Measurements from ENCODE around the gene C16orf54. TPM values are rescaled to one million over a fixed set of nuclear protein-coding genes. Genes with fewer than 3 reads are reported as not detected.
"Not testable (repeated sequence)": the region's sequence is repeated elsewhere in the genome, so short reads cannot be mapped to it uniquely, and the experiment has no call there.

C16orf54 gene
- total RNA-seq, 1 donor from 2014 or later: not detected

DNA sequence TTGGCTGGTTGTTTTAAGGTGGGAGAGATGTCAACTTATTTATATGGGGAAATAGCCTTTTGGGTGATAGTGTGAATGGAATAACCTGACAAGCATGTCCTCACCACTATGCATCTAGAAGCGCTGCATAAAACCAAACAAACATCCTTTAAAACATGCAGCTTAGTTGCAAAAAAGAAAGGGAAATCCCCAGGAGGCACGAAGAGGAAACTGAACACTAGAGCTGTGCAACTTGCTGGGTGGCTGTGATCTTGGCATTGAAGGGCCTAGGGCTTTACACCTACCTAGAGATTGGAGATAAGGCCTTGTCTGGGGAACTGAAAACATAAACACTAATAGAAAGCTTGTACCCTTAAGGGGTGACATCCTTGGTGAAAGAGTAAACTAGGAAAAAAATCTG is 7.3 kb downstream of the C16orf54 start:
- Mint-ChIP-seq H3K27ac (ENCODE audit: unreplicated experiment) (no peak overlapping the region), H3K4me1 (ENCODE audit: unreplicated experiment) (no peaks in the 10 kb centered on the region), H3K27me3 (ENCODE audit: unreplicated experiment) (peaks cover 45% of the 10 kb centered on the region), H3K4me3 (ENCODE audit: unreplicated experiment) (no peak overlapping the region), H3K9me3 (ENCODE audit: unreplicated experiment) (no peaks in the 10 kb centered on the region), H3K36me3 (ENCODE audit: unreplicated experiment) (no peaks in the 10 kb centered on the region)
- DNase-seq (ENCODE audit: extremely low spot score, unreplicated experiment): no peak
- TF ChIP-seq, protein P1, sequence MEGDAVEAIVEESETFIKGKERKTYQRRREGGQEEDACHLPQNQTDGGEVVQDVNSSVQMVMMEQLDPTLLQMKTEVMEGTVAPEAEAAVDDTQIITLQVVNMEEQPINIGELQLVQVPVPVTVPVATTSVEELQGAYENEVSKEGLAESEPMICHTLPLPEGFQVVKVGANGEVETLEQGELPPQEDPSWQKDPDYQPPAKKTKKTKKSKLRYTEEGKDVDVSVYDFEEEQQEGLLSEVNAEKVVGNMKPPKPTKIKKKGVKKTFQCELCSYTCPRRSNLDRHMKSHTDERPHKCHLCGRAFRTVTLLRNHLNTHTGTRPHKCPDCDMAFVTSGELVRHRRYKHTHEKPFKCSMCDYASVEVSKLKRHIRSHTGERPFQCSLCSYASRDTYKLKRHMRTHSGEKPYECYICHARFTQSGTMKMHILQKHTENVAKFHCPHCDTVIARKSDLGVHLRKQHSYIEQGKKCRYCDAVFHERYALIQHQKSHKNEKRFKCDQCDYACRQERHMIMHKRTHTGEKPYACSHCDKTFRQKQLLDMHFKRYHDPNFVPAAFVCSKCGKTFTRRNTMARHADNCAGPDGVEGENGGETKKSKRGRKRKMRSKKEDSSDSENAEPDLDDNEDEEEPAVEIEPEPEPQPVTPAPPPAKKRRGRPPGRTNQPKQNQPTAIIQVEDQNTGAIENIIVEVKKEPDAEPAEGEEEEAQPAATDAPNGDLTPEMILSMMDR (IDR thresholded peaks at IDR 0.05): no peak

DNA sequence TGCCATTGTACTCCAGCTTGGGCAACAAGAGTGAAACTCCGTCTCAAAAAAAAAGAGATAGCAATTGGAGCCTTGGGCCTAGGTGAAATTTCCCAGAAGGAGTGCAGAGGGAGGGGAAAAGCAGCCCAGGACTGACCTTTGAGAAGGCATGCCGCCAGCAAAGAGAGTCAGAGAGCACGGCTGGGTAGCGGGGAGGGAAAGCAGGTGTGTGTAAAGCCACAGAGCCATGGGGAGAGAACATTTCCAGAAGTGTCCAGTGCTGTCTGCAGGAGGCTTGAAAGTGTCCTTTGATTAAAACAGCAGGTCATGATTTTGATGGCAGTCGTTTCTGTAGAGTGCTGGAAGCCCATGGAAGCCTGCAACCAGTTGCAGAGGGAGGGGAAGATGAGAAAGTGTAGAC is 8.1 kb downstream of the C16orf54 start:
- H3K4me3 Mint-ChIP-seq (ENCODE audit: unreplicated experiment): no peak overlapping the region
- TF ChIP-seq, protein P1 (IDR thresholded peaks at IDR 0.05): no peak
- H3K9me3 Mint-ChIP-seq (ENCODE audit: unreplicated experiment): no peaks in the 10 kb centered on the region
- H3K36me3 Mint-ChIP-seq (ENCODE audit: unreplicated experiment): no peaks in the 10 kb centered on the region
- H3K27ac Mint-ChIP-seq (ENCODE audit: unreplicated experiment): no peak overlapping the region
- no peak for DNase-seq (ENCODE audit: extremely low spot score, unreplicated experiment)
- H3K27me3 Mint-ChIP-seq (ENCODE audit: unreplicated experiment): peaks cover 48% of the 10 kb centered on the region
- no peaks in the 10 kb centered on the region for H3K4me1 Mint-ChIP-seq (ENCODE audit: unreplicated experiment)

DNA sequence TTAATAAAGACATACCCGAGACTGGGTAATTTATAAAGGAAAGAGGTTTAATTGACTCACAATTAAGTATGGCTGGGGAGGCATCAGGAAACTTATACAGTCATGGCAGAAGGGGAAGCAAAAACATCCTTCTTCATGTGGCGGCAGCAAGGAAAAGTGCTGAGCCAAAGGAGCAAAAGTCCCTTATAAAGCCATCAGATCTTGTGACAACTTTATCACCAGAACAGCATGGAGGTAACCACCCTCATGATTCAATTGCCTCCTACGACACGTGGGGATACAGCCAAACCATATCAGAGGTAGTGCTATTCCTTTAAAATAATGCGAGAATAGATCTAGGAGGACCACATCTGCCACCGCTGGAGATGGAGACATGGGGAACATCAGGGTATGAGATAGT is 9.0 kb downstream of the C16orf54 start:
- Mint-ChIP-seq H3K36me3 (ENCODE audit: unreplicated experiment) (no peaks in the 10 kb centered on the region), H3K27ac (ENCODE audit: unreplicated experiment) (no peak overlapping the region), H3K9me3 (ENCODE audit: unreplicated experiment) (no peaks in the 10 kb centered on the region), H3K4me3 (ENCODE audit: unreplicated experiment) (no peak overlapping the region), H3K27me3 (ENCODE audit: unreplicated experiment) (peaks cover 48% of the 10 kb centered on the region), H3K4me1 (ENCODE audit: unreplicated experiment) (no peaks in the 10 kb centered on the region)
- TF ChIP-seq, protein P1 (IDR thresholded peaks at IDR 0.05): no peak
- no peak for DNase-seq (ENCODE audit: extremely low spot score, unreplicated experiment)

DNA sequence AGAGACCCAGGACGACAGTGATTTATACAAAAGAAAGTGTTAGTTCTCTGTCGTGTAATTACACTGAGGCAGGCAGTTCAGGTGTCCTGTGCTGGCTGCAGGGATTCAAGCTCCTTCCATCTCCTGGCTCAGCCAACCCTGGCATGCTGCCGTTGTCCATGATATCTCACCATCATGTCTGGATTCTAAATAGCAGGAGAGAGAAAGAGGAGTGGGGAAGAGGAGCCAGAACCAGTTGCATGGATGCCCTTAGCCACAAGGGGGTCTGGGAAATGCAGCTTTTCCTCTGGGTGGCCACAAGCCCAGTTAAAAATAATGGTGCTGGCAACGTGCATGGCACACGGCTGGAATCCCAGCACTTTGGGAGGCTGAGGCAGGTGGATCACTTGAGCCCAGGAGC is 9.7 kb downstream of the C16orf54 start:
- Mint-ChIP-seq H3K27ac (ENCODE audit: unreplicated experiment) (no peak overlapping the region), H3K27me3 (ENCODE audit: unreplicated experiment) (peaks cover 45% of the 10 kb centered on the region), H3K36me3 (ENCODE audit: unreplicated experiment) (no peaks in the 10 kb centered on the region), H3K9me3 (ENCODE audit: unreplicated experiment) (no peaks in the 10 kb centered on the region), H3K4me1 (ENCODE audit: unreplicated experiment) (no peaks in the 10 kb centered on the region), H3K4me3 (ENCODE audit: unreplicated experiment) (no peak overlapping the region)
- DNase-seq (ENCODE audit: extremely low spot score, unreplicated experiment): no peak
- TF ChIP-seq, protein P1 (IDR thresholded peaks at IDR 0.05): no peak

DNA sequence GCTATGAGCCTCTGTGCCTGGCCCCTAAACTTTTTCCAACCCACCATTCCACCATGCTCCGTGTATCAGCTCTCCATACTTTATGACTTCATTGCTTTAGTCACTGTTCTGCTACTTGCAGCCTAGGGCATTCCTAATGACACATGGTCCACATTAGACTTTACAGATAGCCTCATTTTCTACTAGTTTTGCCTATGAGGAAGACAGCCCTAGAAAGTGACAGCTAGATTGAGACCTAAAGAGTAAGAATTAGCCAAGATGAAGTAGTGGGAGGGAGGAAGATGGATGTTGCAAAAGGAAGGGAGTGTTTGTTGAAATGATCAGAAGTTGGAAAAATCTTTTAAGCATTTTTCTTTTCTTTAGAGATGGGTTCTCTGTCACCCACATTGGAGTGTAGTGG is 11.0 kb downstream of the C16orf54 start:
- H3K27ac Mint-ChIP-seq (ENCODE audit: unreplicated experiment): no peak overlapping the region
- H3K4me3 Mint-ChIP-seq (ENCODE audit: unreplicated experiment): no peak overlapping the region
- no peak for DNase-seq (ENCODE audit: extremely low spot score, unreplicated experiment)
- H3K27me3 Mint-ChIP-seq (ENCODE audit: unreplicated experiment): peaks cover 35% of the 10 kb centered on the region
- TF ChIP-seq, protein P1 (IDR thresholded peaks at IDR 0.05): no peak
- H3K9me3 Mint-ChIP-seq (ENCODE audit: unreplicated experiment): no peaks in the 10 kb centered on the region
- no peaks in the 10 kb centered on the region for H3K36me3 Mint-ChIP-seq (ENCODE audit: unreplicated experiment)
- H3K4me1 Mint-ChIP-seq (ENCODE audit: unreplicated experiment): no peaks in the 10 kb centered on the region

DNA sequence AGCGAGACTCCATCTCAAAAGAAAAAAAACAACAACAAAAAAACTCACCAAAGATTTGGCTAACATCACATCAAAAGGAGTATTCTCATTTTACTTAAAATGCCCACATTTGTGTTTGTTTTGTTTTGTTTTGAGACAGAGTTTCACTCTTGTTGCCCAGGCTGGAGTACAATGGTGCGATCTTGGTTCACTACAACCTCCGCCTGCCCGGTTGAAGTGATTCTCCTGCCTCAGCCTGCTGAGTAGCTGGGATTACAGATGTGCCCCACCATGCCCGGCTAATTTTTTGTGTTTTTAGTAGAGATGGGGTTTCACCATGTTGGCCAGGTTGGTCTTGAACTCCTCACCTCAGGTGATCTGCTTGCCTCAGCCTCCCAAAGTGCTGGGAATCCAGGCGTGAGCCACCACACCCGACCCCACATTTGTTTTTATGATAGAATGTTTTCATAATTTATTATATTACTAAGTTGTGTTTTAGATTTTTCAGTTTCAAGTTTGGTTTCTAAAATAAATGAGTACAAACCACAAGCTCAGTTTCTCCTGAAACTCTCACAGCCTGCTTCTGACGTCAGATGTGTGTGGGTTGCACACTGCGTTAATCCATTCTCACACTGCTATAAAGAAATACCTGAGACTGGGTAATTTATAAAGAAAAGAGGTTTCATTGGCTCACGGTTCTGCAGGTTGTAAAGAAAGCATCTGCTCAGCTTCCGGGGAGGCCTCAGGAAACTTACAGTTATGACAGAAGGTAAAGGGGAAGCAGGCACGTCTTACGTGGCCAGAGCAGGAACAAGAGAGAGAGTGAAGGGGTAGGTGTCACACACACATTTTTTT is 13.8 kb downstream of the C16orf54 start:
- H3K27me3 Mint-ChIP-seq (ENCODE audit: unreplicated experiment): peaks cover 36% of the 10 kb centered on the region
- H3K4me3 Mint-ChIP-seq (ENCODE audit: unreplicated experiment); H3K9me3 Mint-ChIP-seq (ENCODE audit: unreplicated experiment); H3K36me3 Mint-ChIP-seq (ENCODE audit: unreplicated experiment); H3K4me1 Mint-ChIP-seq (ENCODE audit: unreplicated experiment); H3K27ac Mint-ChIP-seq (ENCODE audit: unreplicated experiment); DNase-seq (ENCODE audit: extremely low spot score, unreplicated experiment): not testable (repeated sequence)

Measured in osteocyte (in vitro differentiated cells).